Activated CD8-positive, alpha-beta memory T cell treated with anti-CD3 and anti-CD28 coated beads for 24 hours (primary cell): ENCODE measurements around the gene TLR7.
A peak's percentile ranks its signal among the peaks of the same experiment; 100 is the strongest.

Experiments
- DNase-seq: peaks from one replicate; pipeline ENCODE4 v3.0.0-alpha.2; 2020

Gene TLR7

DNA sequence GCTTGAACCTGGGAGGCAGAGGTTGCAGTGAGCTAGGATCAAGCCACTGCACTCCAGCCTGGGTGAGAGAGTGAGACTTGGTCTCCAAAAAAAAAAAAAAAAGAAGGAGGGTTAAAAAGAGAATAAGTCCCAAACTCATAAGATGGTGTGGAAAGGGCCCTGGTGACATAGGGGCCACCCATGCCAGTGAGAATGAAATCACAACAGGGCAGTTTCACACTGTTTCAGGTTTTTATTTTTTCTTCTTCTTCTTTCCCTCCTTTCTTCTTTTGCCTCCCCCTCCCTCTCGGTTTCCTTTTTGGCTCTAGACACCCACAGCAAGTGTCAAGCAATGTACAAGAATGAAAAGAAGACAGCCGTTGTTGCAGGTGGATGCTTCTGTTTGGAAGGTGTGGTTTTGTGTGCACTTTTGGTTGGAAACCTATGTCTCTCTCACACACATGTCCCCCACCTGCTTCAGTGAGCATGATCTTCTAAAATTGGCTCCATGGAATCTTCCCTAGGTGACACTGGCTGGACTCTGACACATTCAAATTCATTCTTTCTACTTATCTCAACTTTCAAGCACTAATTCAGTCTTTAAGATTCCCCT is 25.1 kb downstream of the TLR7 start:
- DNase-seq: no peak

DNA sequence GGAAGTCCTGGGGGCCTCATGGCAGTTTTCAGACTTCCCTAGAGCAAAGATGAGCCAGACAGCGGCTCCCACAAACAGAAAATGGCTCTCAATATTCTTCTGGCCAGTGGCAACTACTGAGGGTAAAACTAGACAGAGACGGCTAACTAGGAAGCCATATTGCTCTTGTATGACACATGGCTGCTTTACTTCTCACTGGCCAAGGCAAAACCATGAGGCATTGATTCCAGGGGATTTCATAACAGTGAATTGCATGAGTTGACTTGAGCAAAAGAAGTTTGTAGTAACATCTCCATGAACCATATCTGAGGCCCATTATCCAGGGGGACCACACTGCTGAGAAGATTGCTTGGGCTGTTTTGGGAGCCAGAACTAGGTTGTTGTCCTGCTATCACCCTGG is 25.8 kb downstream of the TLR7 start:
- no peak for DNase-seq

DNA sequence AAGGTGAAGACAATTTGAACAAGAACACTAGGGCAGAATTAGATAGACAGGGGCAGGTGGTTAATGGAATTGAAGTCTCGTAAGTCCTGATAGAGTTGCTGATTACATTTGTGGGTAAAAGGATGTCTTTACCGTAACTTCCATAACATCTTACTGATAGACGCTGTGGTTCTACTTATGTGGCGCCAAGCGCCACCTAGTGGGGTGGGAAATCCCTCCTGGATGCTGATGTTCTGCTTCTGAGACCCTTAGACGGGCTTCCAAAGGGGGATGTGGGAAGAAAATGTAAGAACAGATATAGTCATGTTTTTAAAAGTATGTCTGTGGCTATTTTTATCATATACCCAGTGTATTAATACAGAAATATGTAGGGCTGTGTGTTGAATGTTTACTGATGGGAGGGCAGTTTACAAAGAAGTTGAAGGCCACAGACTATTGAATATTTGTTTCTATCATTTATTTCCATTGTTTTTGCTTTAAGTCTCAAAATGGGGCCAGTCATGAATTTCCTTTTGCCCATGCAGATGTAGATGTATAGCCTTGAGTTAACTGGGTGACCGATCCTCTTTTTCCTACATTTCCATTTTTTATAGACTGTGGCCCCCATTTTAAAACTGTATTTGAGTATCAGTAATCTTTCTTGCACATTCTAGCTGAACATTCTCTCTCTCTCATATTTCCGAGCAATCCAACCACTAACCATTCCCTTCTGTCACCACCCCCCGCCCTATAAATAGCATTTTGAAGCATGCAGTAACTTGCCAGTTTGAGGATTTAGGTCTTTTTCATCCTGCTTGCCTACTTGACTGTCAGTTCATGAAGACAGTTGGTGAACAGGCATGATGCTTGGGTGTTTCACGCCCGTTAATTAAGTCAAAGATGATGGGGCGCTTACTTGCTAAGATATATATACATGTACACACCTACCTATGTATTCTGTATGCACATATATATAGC is 27.5 kb downstream of the TLR7 start:
- peak; percentile 66 for DNase-seq

DNA sequence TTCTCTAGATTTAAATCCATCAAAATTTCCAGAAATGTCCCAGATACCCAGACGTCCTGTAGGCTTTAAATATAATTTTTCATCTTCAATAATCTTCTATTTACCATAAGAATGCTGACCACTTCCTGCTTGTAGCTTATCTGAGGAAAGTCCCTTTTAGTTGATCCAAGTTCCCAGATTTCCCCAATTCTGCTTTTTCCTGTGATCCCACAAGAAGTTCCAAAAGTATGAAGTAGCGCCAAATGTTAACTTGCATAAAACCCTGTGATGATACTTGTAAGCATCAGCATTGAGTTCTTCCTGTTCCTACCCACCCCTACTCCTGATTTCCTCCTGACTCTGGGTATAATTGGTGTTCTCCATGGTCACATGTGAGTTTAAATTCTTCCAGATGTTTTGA is 29.0 kb downstream of the TLR7 start:
- DNase-seq: no peak

DNA sequence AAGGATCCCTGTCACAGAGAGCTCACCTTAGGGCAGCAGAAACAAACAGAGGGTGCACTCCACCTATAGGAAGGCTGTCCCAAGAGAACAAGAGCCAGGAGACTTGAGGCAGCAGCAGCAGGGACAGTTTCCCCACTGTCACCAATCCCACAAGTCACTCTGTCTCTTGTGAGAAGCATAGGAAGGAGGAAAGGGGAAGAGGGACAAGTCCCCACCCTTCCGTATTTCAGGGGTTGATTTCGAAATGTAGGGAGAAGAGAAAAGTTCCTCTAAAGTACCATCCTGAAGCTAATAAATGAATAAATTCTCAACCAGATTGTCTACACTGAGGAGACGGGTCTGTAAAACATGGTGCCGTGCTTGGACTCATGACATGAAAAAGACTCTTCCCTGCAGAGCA is 30.1 kb downstream of the TLR7 start:
- no peak for DNase-seq

DNA sequence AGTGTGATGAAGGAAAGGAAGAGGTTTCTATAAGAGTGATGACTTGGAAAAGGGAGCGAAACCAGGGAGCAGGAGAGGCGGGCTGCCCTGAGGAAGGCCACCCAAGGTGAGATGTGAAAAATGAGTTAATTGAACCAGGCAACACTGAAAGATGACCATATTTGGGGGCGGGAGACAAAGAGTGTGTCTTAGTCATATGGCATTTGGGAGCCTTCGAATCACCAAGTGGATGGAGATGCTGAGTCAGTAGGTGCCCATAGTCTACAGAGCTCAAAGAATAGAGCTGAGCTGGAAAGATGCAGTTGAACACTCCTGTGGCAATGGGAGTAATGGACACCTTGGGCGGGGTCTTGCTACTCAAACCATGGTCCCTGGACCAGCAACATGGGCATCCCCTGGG is 31.2 kb downstream of the TLR7 start:
- DNase-seq: no peak

DNA sequence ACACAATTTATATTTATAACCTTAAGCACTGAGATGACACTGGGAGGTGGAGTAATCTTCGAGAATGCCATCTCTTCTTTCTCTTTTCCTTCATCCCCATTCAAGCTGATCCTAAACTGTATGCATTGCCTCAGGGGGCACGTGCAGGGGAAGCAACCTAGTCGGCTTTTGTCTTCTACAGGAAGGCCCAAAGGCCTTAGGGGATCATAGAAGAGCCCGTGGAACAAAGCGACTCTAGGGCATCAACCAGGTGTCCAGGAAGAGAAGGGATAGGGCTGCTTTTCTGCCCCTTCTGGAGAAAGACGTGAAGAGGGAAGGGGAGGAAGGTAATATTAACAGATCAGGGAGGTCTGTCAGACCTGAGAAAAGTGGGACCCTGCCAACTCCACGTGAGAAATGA is 32.6 kb downstream of the TLR7 start:
- DNase-seq: no peak

DNA sequence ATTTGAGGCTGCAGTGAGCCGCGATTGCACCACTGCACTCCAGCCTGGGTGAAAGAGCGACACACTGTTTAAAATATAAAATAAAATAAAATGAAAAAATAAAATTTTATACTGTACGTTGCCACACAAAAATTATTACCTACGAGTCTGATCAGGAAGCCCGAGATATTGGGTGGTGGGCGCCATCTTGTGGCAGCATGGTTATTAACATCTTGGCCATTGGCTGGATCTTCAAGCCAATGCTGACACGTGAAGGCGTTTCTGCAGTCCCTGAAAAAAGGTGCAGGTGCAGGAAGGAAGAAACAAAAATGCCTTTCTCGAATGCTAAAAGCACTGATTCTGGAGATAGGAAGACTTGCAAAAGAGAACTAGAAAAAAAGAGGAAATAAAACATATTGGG is 34.6 kb downstream of the TLR7 start:
- DNase-seq: peak; percentile 85

DNA sequence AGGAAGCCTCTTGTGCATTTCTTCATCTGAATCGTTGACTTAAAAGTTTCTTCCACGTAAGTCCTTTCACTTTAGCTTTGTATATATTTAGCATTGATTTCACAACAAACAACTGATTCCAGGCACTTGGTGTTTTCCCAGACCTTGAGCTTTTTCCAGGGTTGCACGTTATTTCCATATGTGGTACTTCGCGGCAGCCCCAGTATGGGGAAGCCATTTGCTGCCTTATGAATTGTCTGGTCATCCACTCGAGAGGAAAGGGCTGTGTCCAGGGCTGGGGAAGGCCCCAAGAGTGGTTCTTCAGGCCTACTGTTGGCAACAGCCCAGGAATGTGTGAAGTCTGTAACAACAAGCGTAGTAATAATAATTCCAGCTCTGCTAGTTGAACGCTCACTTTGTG is 36.8 kb downstream of the TLR7 start:
- no peak for DNase-seq

DNA sequence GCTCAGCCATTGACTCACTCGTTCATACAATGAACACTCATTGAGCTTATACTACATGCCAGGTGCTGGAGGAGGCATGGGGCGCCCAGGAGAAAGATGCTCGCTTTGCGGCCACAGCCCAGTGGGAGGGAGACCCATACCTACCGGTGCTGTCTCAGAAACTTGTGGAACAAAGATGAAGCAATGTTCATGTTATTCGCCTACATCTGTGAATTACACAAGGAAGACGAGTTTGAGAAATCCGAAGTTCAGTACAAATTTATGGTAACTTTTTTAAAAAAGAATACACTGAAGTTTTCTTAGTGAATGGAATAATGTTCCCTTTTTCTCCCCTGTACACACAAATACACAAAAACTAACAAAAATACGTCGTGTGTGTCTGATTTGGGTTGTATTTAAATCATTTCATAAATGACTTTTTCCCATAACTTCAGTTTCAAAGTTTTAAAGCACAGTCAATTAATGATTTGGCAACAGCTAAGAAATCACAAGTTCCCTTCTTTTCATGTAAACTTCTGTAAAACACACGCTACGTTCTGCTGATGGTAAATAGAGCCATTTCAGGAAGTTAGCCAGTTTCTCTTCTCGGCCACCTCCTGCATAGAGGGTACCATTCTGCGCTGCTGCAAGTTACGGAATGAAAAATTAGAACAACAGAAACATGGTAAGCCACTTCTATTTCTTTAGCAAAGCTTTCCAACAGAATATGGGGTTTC is 39.3 kb downstream of the TLR7 start, which contains the start of gene TLR8:
TSS of gene TLR8 (plus strand) at position 575 of the 716 bp plus-strand sequence. CDS start at position 662, 87 bp downstream.
- no peak for DNase-seq

DNA sequence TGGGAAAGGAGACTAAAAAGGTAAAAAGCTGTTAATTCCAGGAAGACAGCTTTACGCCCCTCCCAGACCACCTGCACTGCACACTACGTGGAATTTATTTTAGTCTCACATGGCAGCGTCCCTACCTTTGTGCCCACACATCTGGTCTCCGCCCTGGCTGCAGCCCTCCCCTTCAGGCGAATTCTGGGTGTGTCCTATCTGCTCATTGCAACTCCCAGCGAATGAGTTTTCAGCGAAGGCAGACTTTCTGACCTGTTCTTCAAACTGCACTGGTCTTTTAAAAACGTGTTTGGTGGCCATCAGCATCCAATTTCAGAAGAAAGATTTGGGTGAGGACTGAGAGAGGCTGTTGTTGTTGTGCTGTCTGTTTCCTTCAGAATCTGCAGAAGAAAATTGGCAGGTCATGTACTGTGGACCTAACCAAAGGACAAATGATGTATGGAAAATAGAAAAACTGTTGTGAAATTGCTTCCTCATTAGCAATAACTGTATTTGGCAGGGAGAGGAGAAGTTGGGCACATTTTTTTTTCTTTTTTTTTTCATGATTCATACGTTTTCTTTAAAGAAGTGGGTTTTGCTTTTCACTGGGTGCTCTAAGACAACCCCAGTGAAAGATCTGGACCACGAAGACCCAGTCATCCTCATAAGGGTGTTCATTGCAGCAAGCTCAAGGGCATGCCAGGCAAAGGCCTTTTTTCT is 43.7 kb downstream of the TLR7 start:
- DNase-seq: no peak

DNA sequence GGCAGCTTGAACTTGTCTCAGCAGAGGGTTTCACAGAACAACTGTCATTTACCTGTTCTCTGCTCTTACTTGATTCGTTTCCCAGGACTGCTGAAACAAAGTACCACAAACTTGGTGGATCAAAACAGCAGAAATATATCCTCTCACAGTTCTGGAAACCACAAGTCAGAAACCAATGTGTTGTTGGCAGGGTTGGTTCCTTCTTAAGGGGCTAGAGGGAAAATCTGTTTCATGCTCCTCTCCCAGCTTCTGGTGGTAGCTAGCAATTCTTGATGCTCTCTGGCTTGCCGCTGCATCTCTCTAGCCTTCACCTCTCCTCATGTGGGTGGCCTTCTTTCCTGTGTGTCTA is 44.2 kb downstream of the TLR7 start:
- no peak for DNase-seq

DNA sequence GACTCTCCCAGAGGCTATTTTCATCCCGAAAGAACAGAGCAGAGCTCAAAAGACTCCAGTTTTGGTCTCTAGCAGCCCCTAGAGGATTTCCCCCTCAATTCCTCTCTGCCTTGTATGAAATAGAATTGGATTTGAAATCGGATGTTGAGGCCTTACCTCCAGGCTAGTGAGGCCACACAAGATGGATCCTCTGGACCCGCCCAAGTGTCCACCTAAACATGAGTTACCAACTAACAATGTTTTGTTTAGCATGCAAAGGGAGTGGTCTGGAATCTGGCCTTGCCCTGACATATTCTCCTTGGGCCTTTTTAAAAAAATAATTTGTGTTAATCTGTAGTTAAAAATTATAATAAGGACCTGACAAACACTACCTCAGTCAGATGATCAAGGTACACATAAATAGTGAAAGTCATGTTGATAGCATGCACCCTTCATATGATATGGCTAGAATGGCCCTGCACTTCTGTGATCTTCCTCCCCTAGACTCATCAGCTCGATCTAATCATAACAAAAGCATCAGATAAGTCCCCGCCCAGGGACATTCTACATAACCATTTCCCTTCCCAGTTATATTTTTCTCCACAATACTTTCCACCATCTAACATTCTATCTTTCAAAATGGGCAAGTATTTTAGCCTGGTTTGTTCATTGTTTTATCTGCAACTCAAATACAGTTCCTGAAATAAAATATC is 46.1 kb downstream of the TLR7 start:
- DNase-seq: no peak

DNA sequence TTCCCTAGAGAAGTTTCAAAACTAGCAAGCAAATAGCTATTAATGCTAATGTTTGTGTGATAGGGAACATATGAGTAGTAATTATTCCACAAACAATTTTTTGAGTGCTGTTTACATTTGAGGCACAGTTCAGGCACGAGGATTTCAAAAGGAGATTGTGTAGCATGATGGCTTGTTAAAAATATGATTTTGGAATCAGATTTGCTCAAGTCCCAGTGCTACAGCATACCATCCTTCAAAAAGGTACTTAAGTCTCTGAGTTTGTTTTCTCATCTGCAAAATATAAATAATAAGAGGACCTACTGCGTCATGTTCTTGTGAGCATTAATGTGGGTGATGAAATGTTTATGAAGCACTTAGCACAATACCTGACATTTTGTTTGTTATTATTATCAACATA is 50.9 kb downstream of the TLR7 start:
- DNase-seq: no peak

DNA sequence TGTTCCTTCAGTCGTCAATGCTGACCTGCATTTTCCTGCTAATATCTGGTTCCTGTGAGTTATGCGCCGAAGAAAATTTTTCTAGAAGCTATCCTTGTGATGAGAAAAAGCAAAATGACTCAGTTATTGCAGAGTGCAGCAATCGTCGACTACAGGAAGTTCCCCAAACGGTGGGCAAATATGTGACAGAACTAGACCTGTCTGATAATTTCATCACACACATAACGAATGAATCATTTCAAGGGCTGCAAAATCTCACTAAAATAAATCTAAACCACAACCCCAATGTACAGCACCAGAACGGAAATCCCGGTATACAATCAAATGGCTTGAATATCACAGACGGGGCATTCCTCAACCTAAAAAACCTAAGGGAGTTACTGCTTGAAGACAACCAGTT is 52.2 kb downstream of the TLR7 start:
- no peak for DNase-seq

DNA sequence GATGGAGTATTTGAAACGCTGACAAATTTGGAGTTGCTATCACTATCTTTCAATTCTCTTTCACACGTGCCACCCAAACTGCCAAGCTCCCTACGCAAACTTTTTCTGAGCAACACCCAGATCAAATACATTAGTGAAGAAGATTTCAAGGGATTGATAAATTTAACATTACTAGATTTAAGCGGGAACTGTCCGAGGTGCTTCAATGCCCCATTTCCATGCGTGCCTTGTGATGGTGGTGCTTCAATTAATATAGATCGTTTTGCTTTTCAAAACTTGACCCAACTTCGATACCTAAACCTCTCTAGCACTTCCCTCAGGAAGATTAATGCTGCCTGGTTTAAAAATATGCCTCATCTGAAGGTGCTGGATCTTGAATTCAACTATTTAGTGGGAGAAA is 52.7 kb downstream of the TLR7 start:
- no peak for DNase-seq

DNA sequence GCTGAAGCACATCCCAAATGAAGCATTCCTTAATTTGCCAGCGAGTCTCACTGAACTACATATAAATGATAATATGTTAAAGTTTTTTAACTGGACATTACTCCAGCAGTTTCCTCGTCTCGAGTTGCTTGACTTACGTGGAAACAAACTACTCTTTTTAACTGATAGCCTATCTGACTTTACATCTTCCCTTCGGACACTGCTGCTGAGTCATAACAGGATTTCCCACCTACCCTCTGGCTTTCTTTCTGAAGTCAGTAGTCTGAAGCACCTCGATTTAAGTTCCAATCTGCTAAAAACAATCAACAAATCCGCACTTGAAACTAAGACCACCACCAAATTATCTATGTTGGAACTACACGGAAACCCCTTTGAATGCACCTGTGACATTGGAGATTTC is 54.1 kb downstream of the TLR7 start:
- DNase-seq: no peak

DNA sequence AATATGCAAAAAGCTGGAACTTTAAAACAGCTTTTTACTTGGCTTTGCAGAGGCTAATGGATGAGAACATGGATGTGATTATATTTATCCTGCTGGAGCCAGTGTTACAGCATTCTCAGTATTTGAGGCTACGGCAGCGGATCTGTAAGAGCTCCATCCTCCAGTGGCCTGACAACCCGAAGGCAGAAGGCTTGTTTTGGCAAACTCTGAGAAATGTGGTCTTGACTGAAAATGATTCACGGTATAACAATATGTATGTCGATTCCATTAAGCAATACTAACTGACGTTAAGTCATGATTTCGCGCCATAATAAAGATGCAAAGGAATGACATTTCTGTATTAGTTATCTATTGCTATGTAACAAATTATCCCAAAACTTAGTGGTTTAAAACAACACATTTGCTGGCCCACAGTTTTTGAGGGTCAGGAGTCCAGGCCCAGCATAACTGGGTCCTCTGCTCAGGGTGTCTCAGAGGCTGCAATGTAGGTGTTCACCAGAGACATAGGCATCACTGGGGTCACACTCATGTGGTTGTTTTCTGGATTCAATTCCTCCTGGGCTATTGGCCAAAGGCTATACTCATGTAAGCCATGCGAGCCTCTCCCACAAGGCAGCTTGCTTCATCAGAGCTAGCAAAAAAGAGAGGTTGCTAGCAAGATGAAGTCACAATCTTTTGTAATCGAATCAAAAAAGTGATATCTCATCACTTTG is 55.2 kb downstream of the TLR7 start:
- no peak for DNase-seq

DNA sequence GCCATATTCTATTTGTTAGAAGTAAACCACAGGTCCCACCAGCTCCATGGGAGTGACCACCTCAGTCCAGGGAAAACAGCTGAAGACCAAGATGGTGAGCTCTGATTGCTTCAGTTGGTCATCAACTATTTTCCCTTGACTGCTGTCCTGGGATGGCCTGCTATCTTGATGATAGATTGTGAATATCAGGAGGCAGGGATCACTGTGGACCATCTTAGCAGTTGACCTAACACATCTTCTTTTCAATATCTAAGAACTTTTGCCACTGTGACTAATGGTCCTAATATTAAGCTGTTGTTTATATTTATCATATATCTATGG is 55.7 kb downstream of the TLR7 start:
- no peak for DNase-seq

DNA sequence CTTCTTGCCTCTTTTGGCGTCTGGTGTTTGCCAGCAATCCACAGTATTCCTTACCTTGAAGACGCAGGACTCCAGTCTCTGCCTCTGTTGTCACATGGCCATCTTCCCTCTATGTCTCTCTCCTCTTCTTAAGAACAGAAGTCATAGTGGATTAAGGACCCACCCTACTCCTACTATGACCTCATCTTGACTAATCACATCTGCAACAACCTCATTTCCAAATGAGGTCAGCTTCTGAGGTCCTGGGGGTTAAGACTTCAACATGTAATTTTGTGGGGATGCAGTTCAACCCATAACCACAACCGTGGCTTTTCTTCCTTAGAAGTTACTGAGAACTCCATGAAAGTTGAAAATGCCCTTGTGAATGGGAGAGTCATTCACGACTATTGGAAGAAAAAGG is 62.8 kb downstream of the TLR7 start:
- no peak for DNase-seq

DNA sequence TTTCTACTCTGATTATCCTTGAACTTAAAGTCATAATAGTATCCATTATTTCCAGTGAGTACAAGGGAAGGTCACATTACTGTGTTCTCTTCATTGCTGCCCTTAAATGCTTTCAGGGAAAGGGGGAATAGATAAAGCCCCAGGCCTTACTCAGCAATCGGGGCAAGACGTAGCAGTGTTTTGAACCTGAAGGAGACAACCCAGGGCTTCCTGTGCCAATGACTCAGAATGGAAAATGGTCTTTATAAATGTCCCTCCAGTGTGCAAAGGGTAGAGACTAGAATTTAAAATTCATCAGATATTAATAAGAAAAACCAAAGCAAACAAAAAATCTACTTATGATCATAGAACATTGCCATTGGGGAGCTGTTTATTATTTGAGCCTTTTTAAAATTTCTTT is 63.3 kb downstream of the TLR7 start:
- no peak for DNase-seq

DNA sequence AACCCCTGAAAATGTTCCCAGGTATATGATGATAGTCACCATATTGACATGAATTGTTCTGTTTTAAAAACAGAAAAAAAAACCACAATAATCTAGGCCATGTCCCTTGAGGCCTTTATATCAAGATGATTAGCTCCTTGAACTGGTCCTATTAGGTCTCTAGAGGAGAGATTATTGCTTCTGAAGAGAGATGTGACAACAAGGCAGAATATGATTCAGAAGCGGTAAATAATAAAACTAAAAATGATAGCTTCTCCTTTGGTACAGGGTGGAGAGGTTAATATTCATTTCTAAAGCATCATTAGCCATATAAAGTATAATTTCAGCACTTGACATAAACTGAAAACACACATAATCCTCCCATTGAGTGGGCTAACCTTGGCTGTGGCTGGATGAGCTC is 65.4 kb downstream of the TLR7 start:
- DNase-seq: no peak
